ENCODE results near the gene PARVB. TPM values are rescaled to one million over a fixed set of nuclear protein-coding genes. Genes with fewer than 3 reads are reported as not detected.

Gene PARVB
- total and polyA plus RNA-seq, 10 of the 15 experiments (the other 5 are each of a cell fraction or from before 2014, with no cell fraction given) = 5.2 to 264 (median 76.0) TPM

DNA sequence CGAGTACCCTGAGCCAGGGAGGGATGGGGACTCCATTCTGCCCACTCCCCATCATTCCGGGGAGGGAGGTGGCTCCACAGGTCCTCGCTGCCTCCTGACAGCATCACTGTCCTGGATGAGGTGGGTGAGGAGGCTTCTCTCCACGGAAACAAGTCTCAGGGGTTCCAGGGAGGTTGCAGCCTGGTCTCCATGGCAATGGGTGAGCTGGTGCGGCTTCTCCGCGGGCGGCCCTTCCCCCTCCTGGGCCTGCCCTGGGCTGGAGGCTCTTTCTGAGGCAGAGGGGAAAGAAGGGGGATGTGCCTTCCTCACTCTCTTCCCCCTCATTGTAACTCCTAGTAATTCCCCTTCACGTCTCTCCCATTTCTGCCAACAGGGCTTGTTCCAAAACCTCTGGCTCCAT lies 119.5 kb downstream of the PARVB start (continued):
- no peak for TF ChIP-seq YY1 (IDR thresholded peaks at IDR 0.05; ENCODE audit: low read depth, low read length)
- TF ChIP-seq YBX1 (IDR thresholded peaks at IDR 0.05) = no peak

DNA sequence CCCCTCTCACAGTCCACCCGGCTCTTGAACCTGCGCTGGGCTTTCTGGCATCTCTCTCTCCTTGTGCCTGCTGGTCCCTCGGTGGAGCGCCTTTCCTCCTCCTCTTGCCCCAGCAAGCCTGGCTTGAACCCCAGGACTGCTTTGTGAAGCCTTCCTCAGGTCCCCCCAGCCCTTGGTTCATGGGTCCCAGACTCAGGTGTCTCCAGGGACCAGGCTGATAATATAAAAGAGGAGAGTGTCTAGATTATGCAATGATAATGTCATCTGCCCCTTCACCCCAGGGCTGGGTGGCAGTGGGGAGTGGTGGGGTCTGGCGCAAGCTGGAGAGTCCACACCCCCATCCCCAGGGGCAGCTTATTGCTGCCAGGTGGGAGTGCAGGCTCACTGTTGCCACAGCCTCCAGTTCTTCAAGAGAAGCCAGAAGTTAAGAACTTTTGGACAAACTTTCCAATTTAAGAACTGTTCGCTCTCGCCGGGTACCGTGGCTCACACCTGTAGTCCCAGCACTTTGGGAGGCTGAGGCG lies 120.0 kb downstream of the PARVB start:
- H4K20me1 ChIP-seq (ENCODE audit: control insufficient read depth, insufficient read depth) = no peaks in the 10 kb centered on the region
- H3K36me3 ChIP-seq (ENCODE audit: control insufficient read depth in 2 of 2, insufficient read depth in 2 of 2, low read length in 1 of 2) = peaks cover 3 to 12% of the 10 kb centered on the region in 2 experiments; a peak in 3 of 4 replicates
- H3K9me3 ChIP-seq (replicated peaks; ENCODE audit: control insufficient read depth, insufficient read depth, low read length) = no peaks in the 10 kb centered on the region
- intact Hi-C loops (cut with micrococcal nuclease; ENCODE audit: unreplicated experiment) (no loop called here), in situ Hi-C loops (cut with MboI) (no loop called here)
- H3K4me3 ChIP-seq = no peak overlapping the region
- no TSS peak for BruUV-seq (replicated peaks)
- DNase-seq (ENCODE audit: low read depth, low spot score) (no peak), FAIRE-seq (no peak), ATAC-seq (no peak)
- H3K79me2 ChIP-seq (ENCODE audit: control insufficient read depth, insufficient read depth, low read length) = no peaks in the 10 kb centered on the region
- no peak overlapping the region for H2AFZ ChIP-seq (ENCODE audit: control insufficient read depth, low read depth, low read length)
- H3K9ac ChIP-seq (ENCODE audit: control insufficient read depth, insufficient read depth, low read length) = no peak overlapping the region
- POLR2A ChIA-PET = no interaction called here
- H3K4me1 ChIP-seq (ENCODE audit: control insufficient read depth, insufficient read depth, low read length) = no peaks in the 10 kb centered on the region
- RAD21 ChIA-PET (ENCODE audit: unreplicated experiment) = no interaction called here
- SMC1A ChIA-PET (ENCODE audit: uncharacterized antibody, unreplicated experiment) = no interaction called here
- 88% methylated on average over 10 of the region's 10 CpGs for WGBS (ENCODE audit: insufficient coverage, insufficient replicate concordance, low lambda C conversion rate, missing lambda C conversion rate)
- CTCF ChIA-PET = no interaction called here
- no peak overlapping the region for H3K4me2 ChIP-seq (ENCODE audit: control insufficient read depth, insufficient read depth)
- H3K27ac ChIP-seq (ENCODE audit: control insufficient read depth, insufficient read depth) = no peak overlapping the region
- H3K27me3 ChIP-seq (replicated peaks in 1 of 2; ENCODE audit: control insufficient read depth in 2 of 2, insufficient read depth in 2 of 2, low read length in 1 of 2) = no peaks in the 10 kb centered on the region
- TF ChIP-seq EP300 (IDR thresholded peaks at IDR 0.05; ENCODE audit: borderline replicate concordance in 1 of 2, control insufficient read depth in 1 of 2, low read depth in 2 of 2, low read length in 2 of 2) = no peak
- no peak for TF ChIP-seq SRF (IDR thresholded peaks at IDR 0.05; ENCODE audit: low read depth in 2 of 2, low read length in 2 of 2)
- TF ChIP-seq BMI1 (IDR thresholded peaks at IDR 0.05; ENCODE audit: borderline replicate concordance) = no peak
- TF ChIP-seq TCF3 (IDR thresholded peaks at IDR 0.05; ENCODE audit: borderline replicate concordance, insufficient read depth, low read depth, low read length) = no peak
- no peak for TF ChIP-seq POLR2A (IDR thresholded peaks at IDR 0.05; ENCODE audit: low read depth, low read length)
- no peak for TF ChIP-seq STAT3 (IDR thresholded peaks at IDR 0.05; ENCODE audit: low read depth, low read length)
- no peak for TF ChIP-seq SUPT20H (IDR thresholded peaks at IDR 0.05; ENCODE audit: borderline replicate concordance, control insufficient read depth, low read depth, low read length)
- no peak for TF ChIP-seq SMAD5 (IDR thresholded peaks at IDR 0.05; ENCODE audit: low read depth)
- TF ChIP-seq HDAC2 (IDR thresholded peaks at IDR 0.05) = no peak
- TF ChIP-seq, protein P1, sequence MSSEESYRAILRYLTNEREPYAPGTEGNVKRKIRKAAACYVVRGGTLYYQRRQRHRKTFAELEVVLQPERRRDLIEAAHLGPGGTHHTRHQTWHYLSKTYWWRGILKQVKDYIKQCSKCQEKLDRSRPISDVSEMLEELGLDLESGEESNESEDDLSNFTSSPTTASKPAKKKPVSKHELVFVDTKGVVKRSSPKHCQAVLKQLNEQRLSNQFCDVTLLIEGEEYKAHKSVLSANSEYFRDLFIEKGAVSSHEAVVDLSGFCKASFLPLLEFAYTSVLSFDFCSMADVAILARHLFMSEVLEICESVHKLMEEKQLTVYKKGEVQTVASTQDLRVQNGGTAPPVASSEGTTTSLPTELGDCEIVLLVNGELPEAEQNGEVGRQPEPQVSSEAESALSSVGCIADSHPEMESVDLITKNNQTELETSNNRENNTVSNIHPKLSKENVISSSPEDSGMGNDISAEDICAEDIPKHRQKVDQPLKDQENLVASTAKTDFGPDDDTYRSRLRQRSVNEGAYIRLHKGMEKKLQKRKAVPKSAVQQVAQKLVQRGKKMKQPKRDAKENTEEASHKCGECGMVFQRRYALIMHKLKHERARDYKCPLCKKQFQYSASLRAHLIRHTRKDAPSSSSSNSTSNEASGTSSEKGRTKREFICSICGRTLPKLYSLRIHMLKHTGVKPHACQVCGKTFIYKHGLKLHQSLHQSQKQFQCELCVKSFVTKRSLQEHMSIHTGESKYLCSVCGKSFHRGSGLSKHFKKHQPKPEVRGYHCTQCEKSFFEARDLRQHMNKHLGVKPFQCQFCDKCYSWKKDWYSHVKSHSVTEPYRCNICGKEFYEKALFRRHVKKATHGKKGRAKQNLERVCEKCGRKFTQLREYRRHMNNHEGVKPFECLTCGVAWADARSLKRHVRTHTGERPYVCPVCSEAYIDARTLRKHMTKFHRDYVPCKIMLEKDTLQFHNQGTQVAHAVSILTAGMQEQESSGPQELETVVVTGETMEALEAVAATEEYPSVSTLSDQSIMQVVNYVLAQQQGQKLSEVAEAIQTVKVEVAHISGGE (CRISPR knock-in tag; IDR thresholded peaks at IDR 0.05) = no peak
- TF ChIP-seq RAD21 (IDR thresholded peaks at IDR 0.05; ENCODE audit: insufficient read depth, low read depth, low read length) = no peak
- TF ChIP-seq TARDBP (IDR thresholded peaks at IDR 0.05; ENCODE audit: borderline replicate concordance) = no peak
- no peak for TF ChIP-seq RELA (IDR thresholded peaks at IDR 0.05; ENCODE audit: borderline replicate concordance, partially characterized antibody)
- no peak for TF ChIP-seq RCOR1 (conservative IDR thresholded peaks at IDR 0.05; ENCODE audit: low read depth, low read length)
- TF ChIP-seq, protein P2, sequence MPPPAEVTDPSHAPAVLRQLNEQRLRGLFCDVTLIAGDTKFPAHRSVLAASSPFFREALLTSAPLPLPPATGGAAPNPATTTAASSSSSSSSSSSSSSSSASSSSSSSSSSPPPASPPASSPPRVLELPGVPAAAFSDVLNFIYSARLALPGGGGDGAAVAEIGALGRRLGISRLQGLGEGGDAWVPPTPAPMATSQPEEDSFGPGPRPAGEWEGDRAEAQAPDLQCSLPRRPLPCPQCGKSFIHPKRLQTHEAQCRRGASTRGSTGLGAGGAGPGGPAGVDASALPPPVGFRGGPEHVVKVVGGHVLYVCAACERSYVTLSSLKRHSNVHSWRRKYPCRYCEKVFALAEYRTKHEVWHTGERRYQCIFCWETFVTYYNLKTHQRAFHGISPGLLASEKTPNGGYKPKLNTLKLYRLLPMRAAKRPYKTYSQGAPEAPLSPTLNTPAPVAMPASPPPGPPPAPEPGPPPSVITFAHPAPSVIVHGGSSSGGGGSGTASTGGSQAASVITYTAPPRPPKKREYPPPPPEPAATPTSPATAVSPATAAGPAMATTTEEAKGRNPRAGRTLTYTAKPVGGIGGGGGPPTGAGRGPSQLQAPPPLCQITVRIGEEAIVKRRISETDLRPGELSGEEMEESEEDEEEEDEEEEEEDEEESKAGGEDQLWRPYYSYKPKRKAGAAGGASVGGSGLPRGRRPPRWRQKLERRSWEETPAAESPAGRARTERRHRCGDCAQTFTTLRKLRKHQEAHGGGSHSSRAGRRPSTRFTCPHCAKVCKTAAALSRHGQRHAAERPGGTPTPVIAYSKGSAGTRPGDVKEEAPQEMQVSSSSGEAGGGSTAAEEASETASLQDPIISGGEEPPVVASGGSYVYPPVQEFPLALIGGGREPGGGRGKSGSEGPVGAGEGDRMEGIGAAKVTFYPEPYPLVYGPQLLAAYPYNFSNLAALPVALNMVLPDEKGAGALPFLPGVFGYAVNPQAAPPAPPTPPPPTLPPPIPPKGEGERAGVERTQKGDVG (CRISPR knock-in tag; IDR thresholded peaks at IDR 0.05) = no peak
- TF ChIP-seq ZNF384 (IDR thresholded peaks at IDR 0.05; ENCODE audit: borderline replicate concordance, low read depth, low read length) = no peak
- TF ChIP-seq BCL11A (IDR thresholded peaks at IDR 0.05; ENCODE audit: low read depth, low read length) = no peak

All from GM12878 (cell line).